B cell (primary cell): ENCODE measurements around the gene NUDT3.

Experiments
- EZH2 ChIP-seq: IDR thresholded peaks from 2 replicates; pipeline ENCODE4 v1.6.1; 2012; ENCODE audit warnings: borderline replicate concordance, low read depth, mild to moderate bottlenecking, moderate library complexity, low read length; ENCODE audit not compliant: insufficient read depth, poor library complexity, severe bottlenecking
- TF ChIP-seq, protein P1 (sequence below): fragments of 200-600 bp; IDR thresholded peaks from one replicate; pipeline ENCODE4 v1.8.0; 2022; ENCODE audit warnings: antibody characterized with exemption, mild to moderate bottlenecking

DNA sequence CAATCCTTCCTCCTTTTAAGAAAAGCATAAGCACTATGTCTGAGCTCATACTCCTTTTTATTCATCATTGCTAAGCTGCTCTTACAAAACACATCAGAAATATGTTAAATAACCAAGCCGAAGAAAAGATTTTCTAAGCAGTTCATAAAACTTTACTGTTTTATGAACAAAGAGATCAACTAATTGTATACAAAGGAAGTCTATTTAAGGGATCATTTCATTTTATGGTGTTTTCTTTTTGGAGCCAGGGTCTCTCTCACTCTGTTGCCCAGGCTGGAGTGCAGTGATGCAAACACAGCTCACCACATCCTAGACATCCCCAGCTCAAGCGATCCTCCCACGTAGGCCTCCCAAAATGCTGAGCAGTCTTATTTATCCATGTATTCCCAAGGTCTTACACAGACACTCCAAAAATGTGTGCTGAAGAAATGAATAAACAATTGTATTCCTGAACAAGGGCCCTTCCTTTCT is 9.3 kb downstream of the NUDT3 start:
- TF ChIP-seq, protein P1, sequence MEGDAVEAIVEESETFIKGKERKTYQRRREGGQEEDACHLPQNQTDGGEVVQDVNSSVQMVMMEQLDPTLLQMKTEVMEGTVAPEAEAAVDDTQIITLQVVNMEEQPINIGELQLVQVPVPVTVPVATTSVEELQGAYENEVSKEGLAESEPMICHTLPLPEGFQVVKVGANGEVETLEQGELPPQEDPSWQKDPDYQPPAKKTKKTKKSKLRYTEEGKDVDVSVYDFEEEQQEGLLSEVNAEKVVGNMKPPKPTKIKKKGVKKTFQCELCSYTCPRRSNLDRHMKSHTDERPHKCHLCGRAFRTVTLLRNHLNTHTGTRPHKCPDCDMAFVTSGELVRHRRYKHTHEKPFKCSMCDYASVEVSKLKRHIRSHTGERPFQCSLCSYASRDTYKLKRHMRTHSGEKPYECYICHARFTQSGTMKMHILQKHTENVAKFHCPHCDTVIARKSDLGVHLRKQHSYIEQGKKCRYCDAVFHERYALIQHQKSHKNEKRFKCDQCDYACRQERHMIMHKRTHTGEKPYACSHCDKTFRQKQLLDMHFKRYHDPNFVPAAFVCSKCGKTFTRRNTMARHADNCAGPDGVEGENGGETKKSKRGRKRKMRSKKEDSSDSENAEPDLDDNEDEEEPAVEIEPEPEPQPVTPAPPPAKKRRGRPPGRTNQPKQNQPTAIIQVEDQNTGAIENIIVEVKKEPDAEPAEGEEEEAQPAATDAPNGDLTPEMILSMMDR = no peak
- no peak for TF ChIP-seq EZH2
